ENCODE measurements around the gene LDLRAD4.

The LDLRAD4 gene

GRCh38 chr18:13179566-13180113 lies 38.9 kb upstream of the LDLRAD4 start:
- TF ChIP-seq, protein P1, sequence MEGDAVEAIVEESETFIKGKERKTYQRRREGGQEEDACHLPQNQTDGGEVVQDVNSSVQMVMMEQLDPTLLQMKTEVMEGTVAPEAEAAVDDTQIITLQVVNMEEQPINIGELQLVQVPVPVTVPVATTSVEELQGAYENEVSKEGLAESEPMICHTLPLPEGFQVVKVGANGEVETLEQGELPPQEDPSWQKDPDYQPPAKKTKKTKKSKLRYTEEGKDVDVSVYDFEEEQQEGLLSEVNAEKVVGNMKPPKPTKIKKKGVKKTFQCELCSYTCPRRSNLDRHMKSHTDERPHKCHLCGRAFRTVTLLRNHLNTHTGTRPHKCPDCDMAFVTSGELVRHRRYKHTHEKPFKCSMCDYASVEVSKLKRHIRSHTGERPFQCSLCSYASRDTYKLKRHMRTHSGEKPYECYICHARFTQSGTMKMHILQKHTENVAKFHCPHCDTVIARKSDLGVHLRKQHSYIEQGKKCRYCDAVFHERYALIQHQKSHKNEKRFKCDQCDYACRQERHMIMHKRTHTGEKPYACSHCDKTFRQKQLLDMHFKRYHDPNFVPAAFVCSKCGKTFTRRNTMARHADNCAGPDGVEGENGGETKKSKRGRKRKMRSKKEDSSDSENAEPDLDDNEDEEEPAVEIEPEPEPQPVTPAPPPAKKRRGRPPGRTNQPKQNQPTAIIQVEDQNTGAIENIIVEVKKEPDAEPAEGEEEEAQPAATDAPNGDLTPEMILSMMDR (IDR thresholded peaks at IDR 0.05), result no peak

DNA sequence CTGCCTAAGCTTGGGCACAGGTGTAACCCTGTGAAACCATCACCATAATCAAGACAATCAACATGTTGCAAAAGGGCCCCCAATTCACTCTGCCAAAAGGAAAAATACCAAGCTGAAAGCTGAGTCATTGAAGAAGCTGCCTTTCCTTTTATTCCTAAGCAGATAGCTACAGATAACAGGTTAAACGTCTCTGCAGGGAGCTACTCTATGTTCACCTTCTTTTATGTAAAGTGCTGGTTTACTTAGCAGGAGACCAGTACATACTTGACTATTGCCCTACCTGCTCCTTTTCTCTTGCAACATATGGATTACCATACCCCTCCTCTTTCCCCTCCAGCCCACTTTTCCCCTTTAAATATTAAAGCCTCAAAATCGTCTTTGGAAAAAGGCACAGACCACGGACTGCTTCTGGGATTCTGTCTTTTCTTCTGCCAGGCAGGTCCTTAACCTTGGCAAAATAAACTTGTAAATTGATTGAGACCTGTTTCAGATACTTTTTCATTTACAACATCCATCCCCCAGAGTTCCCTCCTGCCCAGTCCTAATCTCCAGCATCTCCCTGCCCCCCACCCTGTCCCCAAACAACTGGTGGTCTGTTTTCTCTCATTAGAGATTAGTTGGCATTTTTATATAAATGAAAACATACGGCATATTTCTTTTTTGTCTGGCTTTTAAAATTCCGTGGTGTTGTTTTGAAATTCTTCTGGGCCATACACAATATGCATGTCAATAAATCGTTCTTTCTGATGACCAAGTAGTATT lies 37.8 kb upstream of the LDLRAD4 start:
- TF ChIP-seq, protein P1 (IDR thresholded peaks at IDR 0.05), result no peak

- TF ChIP-seq, protein P1 (IDR thresholded peaks at IDR 0.05), result no peak
These were observed 36.8 kb upstream of the LDLRAD4 start for GRCh38 chr18:13181765-13182164.

DNA sequence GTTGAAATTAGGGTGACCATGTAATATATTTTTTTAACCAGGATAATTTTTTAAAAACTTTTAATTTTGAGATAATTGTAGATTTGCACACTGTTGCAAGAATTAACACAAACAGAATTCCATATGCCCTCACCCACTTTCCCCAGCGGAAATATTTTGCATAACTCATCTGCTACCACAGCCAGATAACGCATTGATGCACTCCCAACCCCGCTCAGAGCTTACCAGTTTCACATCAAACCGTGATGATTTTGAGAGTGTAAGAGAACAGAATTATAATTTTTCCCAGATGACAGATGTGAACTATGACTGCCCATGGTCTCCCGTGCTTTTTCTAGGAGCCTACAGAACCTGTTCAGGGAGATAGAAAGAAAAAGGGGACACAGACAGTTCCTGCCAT lies 35.2 kb upstream of the LDLRAD4 start:
- TF ChIP-seq, protein P1 (IDR thresholded peaks at IDR 0.05), result no peak

DNA sequence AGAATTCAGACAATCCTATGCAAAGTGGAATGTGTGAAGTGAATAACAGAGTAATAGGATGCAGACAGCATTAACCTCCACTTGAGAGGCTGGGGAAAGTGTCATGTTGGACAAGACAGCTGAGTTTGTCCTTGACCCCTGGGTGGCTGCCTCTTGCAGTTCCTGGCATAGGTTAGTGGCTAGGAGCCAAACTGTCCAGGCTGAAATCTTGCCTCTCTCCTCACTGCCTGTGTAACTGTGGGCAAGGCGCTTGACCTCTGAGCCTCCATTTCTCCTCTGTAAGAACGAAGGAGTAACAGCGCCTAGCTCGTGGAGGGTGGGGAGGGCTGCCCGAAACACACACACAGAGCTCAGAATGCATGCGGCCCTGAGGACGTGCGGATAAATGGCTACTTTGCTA lies 34.8 kb upstream of the LDLRAD4 start:
- TF ChIP-seq, protein P1 (IDR thresholded peaks at IDR 0.05), result no peak

DNA sequence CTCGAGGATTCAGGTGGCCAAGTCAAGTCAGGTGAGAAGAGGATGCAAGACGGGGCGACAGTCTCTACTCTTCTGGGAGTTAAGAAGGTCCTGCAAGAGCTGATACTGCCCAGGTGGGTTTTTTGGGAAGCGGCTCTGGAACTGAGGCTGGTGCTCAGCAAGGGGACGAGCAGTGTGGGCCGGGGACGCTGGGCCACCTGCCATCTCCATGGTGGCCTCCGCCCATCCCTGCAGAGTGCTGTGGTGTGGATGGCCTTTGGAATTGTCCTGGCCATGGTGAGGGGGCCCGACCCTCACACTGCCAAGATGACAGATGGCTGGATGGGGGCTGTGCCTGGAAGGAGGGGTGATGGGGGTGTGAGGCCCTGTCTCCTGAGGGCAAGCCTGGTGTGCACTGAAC lies 34.2 kb upstream of the LDLRAD4 start:
- TF ChIP-seq, protein P1 (IDR thresholded peaks at IDR 0.05), result no peak

GRCh38 chr18:13185675-13186198 lies 32.8 kb upstream of the LDLRAD4 start:
- TF ChIP-seq, protein P1 (IDR thresholded peaks at IDR 0.05), result no peak
